Caki2 (cell line): ENCODE results near the gene PIANP. TPM values are rescaled to one million over a fixed set of nuclear protein-coding genes. Genes with fewer than 3 reads are reported as not detected.

Experiments used
- DNase-seq: peaks from one replicate; pipeline ENCODE4 v3.0.0-alpha.2; 2015; ENCODE audit warnings: low read depth
- in situ Hi-C: cut with HindIII; loops from 2 replicates; pipeline ENCODE4 v1.10.0; 2016; ENCODE audit warnings: low sequenced_read_pairs, low pct_unique_long_range_greater_than_20kb, mixed read lengths
- total RNA-seq: library from RNA; depleted of rRNA; stranded (reverse); fragments of >200 nt; shearing (Covaris generic); gene quantifications from 2 replicates; pipeline ENCODE4 v1.2.3, GENCODE V29; 2014; ENCODE audit warnings: low replicate concordance; rRNA removed

PIANP gene
- total RNA-seq, 1 experiment from 2014 or later: not detected

- no peak for DNase-seq
- in situ Hi-C loops: no loop called here
These were observed 56.4 kb downstream of the PIANP start for GRCh38 chr12:6644257-6644596.

Other genes starting within 250 kb of the PIANP start
- 3.1 and 20.5 TPM in 2 replicates for gene TAPBPL, start 248.8 kb downstream of the PIANP start, total RNA-seq
- gene VAMP1, start 230.1 kb downstream of the PIANP start, total RNA-seq: 11.0 and 16.2 TPM in 2 replicates
- 304 and 400 TPM in 2 replicates for gene MRPL51, start 207.6 kb downstream of the PIANP start, total RNA-seq
- 90.6 and 97.5 TPM in 2 replicates for gene NCAPD2, start 206.7 kb downstream of the PIANP start, total RNA-seq
- gene GAPDH, start 166.3 kb downstream of the PIANP start, total RNA-seq: 10,373 and 12,033 TPM in 2 replicates
- 15.3 and 15.9 TPM in 2 replicates for gene IFFO1, start 144.8 kb downstream of the PIANP start, total RNA-seq
- 24.8 and 56.0 TPM in 2 replicates for gene NOP2, start 132.5 kb downstream of the PIANP start, total RNA-seq
- 122 and 157 TPM in 2 replicates for gene CHD4, start 93.4 kb downstream of the PIANP start, total RNA-seq
- not detected in 2 replicates for gene LPAR5, start 64.9 kb downstream of the PIANP start, total RNA-seq
- 1.9 TPM in 1 of 2 replicates, not detected in the other for gene ACRBP, start 53.4 kb downstream of the PIANP start, total RNA-seq
- 23.2 and 35.3 TPM in 2 replicates for gene ING4, start 37.7 kb downstream of the PIANP start, total RNA-seq
- 23.8 and 26.5 TPM in 2 replicates for gene ZNF384, start 11.4 kb downstream of the PIANP start, total RNA-seq
- 135 and 145 TPM in 2 replicates for gene COPS7A, start 23.2 kb upstream of the PIANP start, total RNA-seq
- 274 and 316 TPM in 2 replicates for gene MLF2, start 52.3 kb upstream of the PIANP start, total RNA-seq
- gene PTMS, start 65.5 kb upstream of the PIANP start, total RNA-seq: 286 and 317 TPM in 2 replicates
- not detected in 2 replicates for gene LAG3, start 71.7 kb upstream of the PIANP start, total RNA-seq
- gene CD4, start 88.7 kb upstream of the PIANP start, total RNA-seq: not detected in 2 replicates
- gene GPR162, start 121.0 kb upstream of the PIANP start, total RNA-seq: 10.0 and 15.9 TPM in 2 replicates
- gene P3H3, start 127.6 kb upstream of the PIANP start, total RNA-seq: 70.9 and 93.3 TPM in 2 replicates
- gene GNB3, start 140.1 kb upstream of the PIANP start, total RNA-seq: 0.14 and 0.46 TPM in 2 replicates
- gene CDCA3, start 150.5 kb upstream of the PIANP start, total RNA-seq: 136 and 216 TPM in 2 replicates
- gene USP5, start 151.3 kb upstream of the PIANP start, total RNA-seq: 171 and 174 TPM in 2 replicates
- 3,126 and 3,575 TPM in 2 replicates for gene TPI1, start 166.7 kb upstream of the PIANP start, total RNA-seq
- 63.0 and 79.5 TPM in 2 replicates for gene SPSB2, start 172.5 kb upstream of the PIANP start, total RNA-seq
- gene LRRC23, start 204.0 kb upstream of the PIANP start, total RNA-seq: 25.4 and 37.8 TPM in 2 replicates
- 91.9 and 127 TPM in 2 replicates for gene ENO2, start 213.8 kb upstream of the PIANP start, total RNA-seq
- gene ATN1, start 227.1 kb upstream of the PIANP start, total RNA-seq: 0.84 and 2.8 TPM in 2 replicates
- gene RNU7-1, start 243.0 kb upstream of the PIANP start, total RNA-seq: not detected in 2 replicates
- 105 and 107 TPM in 2 replicates for gene C12orf57, start 243.2 kb upstream of the PIANP start, total RNA-seq